Gastroesophageal sphincter (tissue), 3 donors: ENCODE results near the gene TMEM144.

Source experiments
- EP300 ChIP-seq: sonication (generic); formaldehyde crosslinking; IDR thresholded peaks from one replicate; pipeline ENCODE4 v1.6.1; 2017; ENCODE audit warnings: antibody characterized with exemption, mild to moderate bottlenecking
- POLR2A ChIP-seq, 2 donors: fragments of 450-650 bp; IDR thresholded peaks; one replicate each; pipeline ENCODE4 v1.6.1; 2017; ENCODE audit warnings: antibody characterized with exemption in 2 of 2, mild to moderate bottlenecking in 2 of 2, moderate library complexity in 1 of 2
- POLR2AphosphoS5 ChIP-seq: sonication (generic); formaldehyde crosslinking; IDR thresholded peaks from one replicate; pipeline ENCODE4 v1.6.1; 2017; ENCODE audit warnings: antibody characterized with exemption
- TF ChIP-seq, protein P1 (sequence below), 4 experiments: fragments of 200-600 bp in 2 of 4; fragments of 450-650 bp in 2 of 4; sonication (generic) in 1 of 4; IDR thresholded peaks; one replicate each; pipeline ENCODE4 v1.5.1; 2017 to 2019; ENCODE audit warnings: antibody characterized with exemption in 4 of 4, mild to moderate bottlenecking in 2 of 4, moderate library complexity in 2 of 4

DNA sequence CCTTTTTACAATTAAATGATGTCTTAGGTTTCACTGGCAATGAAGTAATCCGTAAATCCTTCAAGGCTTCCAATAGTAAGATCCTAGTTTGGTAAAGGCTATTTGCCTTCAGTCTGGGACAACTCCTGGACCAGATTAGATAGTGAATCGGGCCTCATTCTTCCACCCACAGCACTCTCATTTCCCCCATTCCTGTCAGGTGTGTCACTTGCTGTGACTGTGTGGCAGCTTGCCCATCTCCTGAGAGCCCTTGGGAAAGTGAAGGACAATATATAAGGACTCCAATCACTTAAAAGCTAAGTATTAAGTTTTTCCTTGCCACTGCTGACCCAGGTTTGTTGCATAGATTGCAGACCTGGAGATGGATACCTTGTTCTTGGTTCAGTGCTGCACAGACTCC, 34.2 kb upstream of the TMEM144 start:
- TF ChIP-seq, protein P1, sequence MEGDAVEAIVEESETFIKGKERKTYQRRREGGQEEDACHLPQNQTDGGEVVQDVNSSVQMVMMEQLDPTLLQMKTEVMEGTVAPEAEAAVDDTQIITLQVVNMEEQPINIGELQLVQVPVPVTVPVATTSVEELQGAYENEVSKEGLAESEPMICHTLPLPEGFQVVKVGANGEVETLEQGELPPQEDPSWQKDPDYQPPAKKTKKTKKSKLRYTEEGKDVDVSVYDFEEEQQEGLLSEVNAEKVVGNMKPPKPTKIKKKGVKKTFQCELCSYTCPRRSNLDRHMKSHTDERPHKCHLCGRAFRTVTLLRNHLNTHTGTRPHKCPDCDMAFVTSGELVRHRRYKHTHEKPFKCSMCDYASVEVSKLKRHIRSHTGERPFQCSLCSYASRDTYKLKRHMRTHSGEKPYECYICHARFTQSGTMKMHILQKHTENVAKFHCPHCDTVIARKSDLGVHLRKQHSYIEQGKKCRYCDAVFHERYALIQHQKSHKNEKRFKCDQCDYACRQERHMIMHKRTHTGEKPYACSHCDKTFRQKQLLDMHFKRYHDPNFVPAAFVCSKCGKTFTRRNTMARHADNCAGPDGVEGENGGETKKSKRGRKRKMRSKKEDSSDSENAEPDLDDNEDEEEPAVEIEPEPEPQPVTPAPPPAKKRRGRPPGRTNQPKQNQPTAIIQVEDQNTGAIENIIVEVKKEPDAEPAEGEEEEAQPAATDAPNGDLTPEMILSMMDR (IDR thresholded peaks at IDR 0.05), result no peak
- TF ChIP-seq POLR2AphosphoS5, result no peak
- no peak for TF ChIP-seq POLR2A (IDR thresholded peaks at IDR 0.05)
- no peak for TF ChIP-seq EP300
